HG03175 (cell line): ENCODE results near the gene NR6A1.
"Not testable (repeated sequence)": the region's sequence is repeated elsewhere in the genome, so short reads cannot be mapped to it uniquely, and the experiment has no call there.

ENCODE experiments used
- ATAC-seq: cut with Tn5 transposase; IDR thresholded peaks from one replicate; pipeline ENCODE4 v1.9.1; 2021; ENCODE audit warnings: mild to moderate bottlenecking, moderate library complexity; ENCODE audit not compliant: unreplicated experiment

Gene NR6A1

GRCh38 chr9:124778575-124779367, 7.7 kb upstream of the NR6A1 start:
- no peak for ATAC-seq

DNA sequence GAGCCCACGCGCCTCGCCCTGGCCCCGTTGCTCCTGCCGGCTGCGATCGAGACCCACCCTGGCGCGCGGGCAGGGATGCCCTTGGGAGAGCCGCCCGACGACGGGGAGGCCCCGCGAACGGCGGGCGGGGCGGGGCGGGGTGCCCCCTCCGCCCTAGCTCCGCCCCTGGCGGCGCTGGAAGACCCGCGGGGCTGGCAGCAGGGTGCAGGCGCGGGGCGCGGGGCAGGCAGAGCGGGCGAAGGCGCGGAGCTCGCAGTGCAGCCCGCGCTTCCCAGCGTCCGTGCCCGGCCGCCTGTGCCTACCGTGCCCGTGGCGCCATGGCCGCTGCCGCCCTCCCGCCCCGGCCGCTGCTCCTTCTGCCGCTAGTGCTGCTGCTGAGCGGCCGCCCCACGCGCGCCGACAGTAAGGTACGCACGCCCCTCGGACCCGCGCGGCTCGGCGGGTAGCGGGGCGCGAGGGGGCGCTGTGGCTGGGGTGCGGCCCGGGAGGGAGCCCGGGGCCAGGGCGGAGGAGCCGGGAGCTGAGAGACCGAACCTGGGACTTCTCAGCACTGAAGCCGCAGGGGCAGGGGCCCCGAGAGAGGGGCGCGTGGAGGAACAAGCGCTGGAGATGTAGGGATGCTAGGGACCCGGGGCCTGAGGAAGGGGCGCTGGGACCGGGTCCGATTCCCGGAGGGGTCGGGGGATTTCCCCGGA, 6.0 kb upstream of the NR6A1 start, which contains the start of gene OLFML2A:
Gene OLFML2A (plus strand): TSS at position 180 of the 695 bp plus-strand sequence. CDS start 138 bp downstream, at position 318.
- no peak for ATAC-seq

GRCh38 chr9:124776618-124776953, 5.5 kb upstream of the NR6A1 start:
- ATAC-seq: no peak

DNA sequence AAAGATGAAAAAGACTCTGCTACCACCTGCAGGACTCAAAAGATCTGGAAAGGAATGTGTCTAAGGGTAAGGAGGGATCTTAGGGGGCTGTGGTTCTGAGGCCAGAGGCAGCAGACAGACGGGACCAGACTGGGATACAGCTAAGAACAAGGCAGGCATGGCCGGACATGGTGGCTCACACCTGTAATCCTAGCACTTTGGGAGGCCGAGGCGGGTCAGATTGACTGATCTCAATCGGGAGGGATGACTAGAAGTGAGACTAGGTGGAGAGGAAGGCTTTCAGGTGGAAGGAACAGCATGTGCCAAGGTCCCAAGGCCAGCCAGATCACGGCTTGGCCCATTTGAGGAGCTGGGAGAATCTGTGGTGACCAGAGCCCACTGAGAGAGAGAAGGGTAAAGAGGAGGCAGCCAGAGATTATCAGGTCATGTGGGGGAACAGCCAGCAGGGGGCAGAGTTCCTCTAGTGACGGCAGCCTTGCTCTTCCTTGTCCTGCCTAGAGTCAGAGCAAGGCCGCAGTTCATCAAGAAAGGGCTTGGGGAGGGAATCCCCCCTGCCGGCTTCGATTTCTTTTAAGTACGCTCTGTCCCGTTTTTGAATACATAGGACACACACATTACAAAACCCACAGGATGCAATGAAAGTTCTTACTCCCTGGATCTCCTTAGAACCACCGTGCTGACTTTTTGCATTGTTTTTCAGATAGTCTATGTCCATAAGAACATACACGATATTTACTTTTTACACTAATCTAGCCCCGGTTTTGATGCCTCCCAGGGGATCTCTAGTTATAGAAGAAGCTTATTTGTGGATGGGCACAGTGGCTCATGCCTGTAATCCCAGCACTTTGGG, 3.2 kb upstream of the NR6A1 start:
- ATAC-seq: no peak

- ATAC-seq: no peak
Observed at GRCh38 chr9:124773473-124774128, 2.5 kb upstream of the NR6A1 start.

GRCh38 chr9:124772877-124773276, 1.8 kb upstream of the NR6A1 start:
- not testable (repeated sequence) for ATAC-seq

GRCh38 chr9:124771867-124772679, 962 bp upstream of the NR6A1 start:
- ATAC-seq: no peak

DNA sequence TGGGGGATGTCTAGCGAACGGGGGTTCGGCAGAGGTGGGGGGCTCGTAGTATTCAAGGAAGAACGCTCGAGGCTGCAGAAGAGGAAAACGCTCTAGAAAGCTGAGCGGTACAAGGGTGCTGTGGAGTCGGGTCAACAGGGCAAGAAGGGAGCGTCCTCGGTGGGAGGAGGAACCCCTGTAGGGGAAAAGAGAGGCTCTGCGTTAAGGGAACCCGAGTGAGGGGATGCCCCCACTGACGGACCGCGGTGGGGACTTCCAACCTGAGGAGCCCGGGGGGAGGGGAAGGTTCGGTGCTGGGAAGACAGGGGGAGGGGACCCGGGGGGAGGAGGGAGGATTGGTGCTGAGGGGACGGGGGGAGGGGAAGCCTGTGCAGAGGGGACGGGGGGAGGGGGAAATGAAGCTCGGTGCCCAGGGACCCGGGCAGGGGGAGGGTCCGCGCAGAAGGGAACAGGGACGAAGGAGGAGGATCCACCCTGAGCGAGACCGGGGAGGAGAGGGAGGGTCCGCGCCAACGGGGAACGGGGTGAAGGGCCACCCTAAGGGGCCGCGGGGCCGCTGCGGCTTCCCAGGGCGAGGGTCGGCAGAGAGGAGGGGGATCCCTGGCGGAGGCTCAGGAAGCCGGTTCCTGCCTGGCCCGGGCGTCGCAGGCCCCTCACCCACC, 621 bp downstream of the NR6A1 start:
- peak; percentile 2 for ATAC-seq

GRCh38 chr9:124769549-124770358, 1.4 kb downstream of the NR6A1 start:
- no peak for ATAC-seq

GRCh38 chr9:124768750-124769548, 2.2 kb downstream of the NR6A1 start:
- ATAC-seq: no peak

GRCh38 chr9:124768334-124768733, 2.8 kb downstream of the NR6A1 start:
- no peak for ATAC-seq

DNA sequence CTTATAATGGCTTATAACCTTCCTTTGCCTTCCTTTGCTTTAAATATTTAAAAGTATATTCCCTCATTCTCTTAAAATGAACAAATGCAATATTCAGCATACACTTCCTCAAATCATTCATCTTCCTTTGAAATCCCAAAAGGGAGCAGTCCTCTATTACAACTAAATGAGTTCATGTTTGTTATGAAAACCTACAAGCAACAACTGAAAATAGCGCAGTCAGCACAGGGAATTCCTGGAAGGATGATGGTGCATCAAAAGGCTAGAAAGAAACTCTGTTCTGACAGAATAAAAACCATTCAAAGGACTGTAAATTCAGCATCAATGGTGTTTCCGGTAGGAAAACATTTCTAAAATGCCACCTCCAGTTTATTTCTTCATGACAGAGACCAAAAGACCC, 3.3 kb downstream of the NR6A1 start:
- no peak for ATAC-seq

- no peak for ATAC-seq
Observed at GRCh38 chr9:124766815-124767554, 4.1 kb downstream of the NR6A1 start.

- no peak for ATAC-seq
Observed at GRCh38 chr9:124766326-124766725, 4.8 kb downstream of the NR6A1 start.

DNA sequence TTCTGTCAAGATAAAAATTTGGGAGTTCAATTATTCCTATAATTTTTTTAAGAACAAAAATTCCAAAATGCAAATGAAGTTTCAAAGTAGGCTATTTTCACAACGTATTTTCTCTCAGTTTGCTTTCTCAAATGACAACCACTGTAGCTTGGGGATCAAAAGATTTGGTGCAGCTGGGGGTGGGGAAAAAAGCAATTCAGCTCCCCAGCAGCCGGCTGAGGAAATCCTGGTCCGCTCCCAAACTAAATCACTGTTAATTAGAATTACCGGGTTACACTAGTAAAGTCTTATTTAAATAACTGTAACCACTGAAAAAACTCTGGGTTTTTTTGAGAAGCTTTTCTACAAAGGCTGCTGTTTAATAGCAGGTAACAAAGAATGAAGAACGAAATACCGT, 5.7 kb downstream of the NR6A1 start:
- ATAC-seq: no peak

DNA sequence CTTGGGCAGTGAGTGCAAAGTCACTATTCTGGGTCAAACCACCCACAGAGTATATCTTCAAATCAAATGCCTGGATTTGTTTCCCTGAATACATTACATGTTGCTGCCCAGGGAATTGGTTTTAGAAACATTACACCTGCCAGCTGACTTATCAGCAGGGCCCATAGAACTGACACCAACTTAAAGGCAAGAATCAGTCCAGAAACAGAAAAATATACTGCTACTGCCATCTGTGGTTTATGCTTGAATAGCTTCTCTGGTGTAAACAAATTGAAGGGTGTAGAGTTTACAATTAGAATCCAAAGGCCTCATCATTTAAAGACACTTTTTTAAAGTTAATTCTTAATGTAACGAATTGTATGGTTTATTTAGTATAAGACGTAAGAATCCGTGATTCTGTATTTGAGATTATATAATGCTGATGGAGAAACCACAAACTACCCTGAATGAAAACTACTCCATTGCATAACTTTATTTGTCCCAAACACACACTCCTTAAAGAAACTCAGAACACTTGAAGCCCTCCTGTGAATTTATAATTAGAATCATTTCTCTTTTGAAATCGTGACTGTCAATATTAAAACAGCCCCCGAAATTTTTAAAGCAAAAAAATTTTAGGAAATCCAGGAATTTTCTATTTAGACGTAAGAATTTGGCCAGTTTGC, 6.2 kb downstream of the NR6A1 start:
- peak; percentile 42 for ATAC-seq

- ATAC-seq: no peak
Observed at GRCh38 chr9:124762633-124763032, 8.5 kb downstream of the NR6A1 start.
